ENCODE data around the gene VAT1. TPM values are rescaled to one million over a fixed set of nuclear protein-coding genes. Genes with fewer than 3 reads are reported as not detected.

The VAT1 gene
- total and polyA plus RNA-seq, 9 of the 15 experiments (the other 6 are each of a cell fraction or from before 2014, with no cell fraction given), result 29.4 to 153 (median 66.7) TPM

- TF ChIP-seq ZBTB40 (IDR thresholded peaks at IDR 0.05) (peak; percentile 27; the same call in 1 of the 2 replicates), ZBTB40 (CRISPR knock-in tag; IDR thresholded peaks at IDR 0.05) (no peak), SUPT5H (IDR thresholded peaks at IDR 0.05) (no peak), ARID3A (IDR thresholded peaks at IDR 0.05; ENCODE audit: borderline replicate concordance, low read depth, low read length) (0 out of 2 replicates have a peak, but pooled peaks have one; percentile 28), NELFE (IDR thresholded peaks at IDR 0.05; ENCODE audit: insufficient read depth, insufficient read length) (no peak), ZNF133 (CRISPR knock-in tag; IDR thresholded peaks at IDR 0.05) (no peak), ZNF717 (CRISPR knock-in tag; IDR thresholded peaks at IDR 0.05) (no peak), ASH1L (IDR thresholded peaks at IDR 0.05; ENCODE audit: borderline replicate concordance, low read depth, partially characterized antibody) (no peak), USF1 (CRISPR knock-in tag; IDR thresholded peaks at IDR 0.05) (peak; percentile 90), ZNF76 (CRISPR knock-in tag; IDR thresholded peaks at IDR 0.05; ENCODE audit: borderline replicate concordance) (no peak), SRSF7 (optimal IDR thresholded peaks at IDR 0.05; ENCODE audit: low read depth, low read length) (no peak), ZNF165 (CRISPR knock-in tag; IDR thresholded peaks at IDR 0.05; ENCODE audit: borderline replicate concordance) (no peak), ZNF780A (CRISPR knock-in tag; IDR thresholded peaks at IDR 0.05) (no peak), ZNF696 (CRISPR knock-in tag; conservative IDR thresholded peaks at IDR 0.05) (no peak)
Measured at GRCh38 chr17:43020789-43021740, 1.1 kb downstream of the VAT1 start (continued).

Data from K562 (cell line).